Fibroblast of lung (primary cell): Measurements from ENCODE around the gene MRPL51. TPM values are rescaled to one million over a fixed set of nuclear protein-coding genes. Genes with fewer than 3 reads are reported as not detected.
"Not testable (repeated sequence)": the region's sequence is repeated elsewhere in the genome, so short reads cannot be mapped to it uniquely, and the experiment has no call there.

Experiments used
- DNase-seq, 2 donors: peaks; one replicate each; pipeline versions ENCODE4 v3.0.0 to v3.0.0-alpha.2; 2010; ENCODE audit warnings: low read depth in 2 of 2
- H2AFZ ChIP-seq: 2 replicates; pipeline ENCODE4 v1.5.1; 2012; ENCODE audit warnings: low read length, control low read depth, inconsistent platforms
- H3K27ac ChIP-seq: 2 replicates; pipeline ENCODE4 v1.5.1; 2011; ENCODE audit warnings: low read length, control low read depth; ENCODE audit not compliant: insufficient read depth
- H3K27me3 ChIP-seq: 2 replicates; pipeline ENCODE4 v1.5.1; 2011; ENCODE audit warnings: mild to moderate bottlenecking, low read length; ENCODE audit not compliant: control insufficient read depth, insufficient read depth
- H3K36me3 ChIP-seq: 2 replicates; pipeline ENCODE4 v1.5.1; 2011; ENCODE audit warnings: low read length; ENCODE audit not compliant: control insufficient read depth, insufficient read depth
- H3K4me1 ChIP-seq: 2 replicates; pipeline ENCODE4 v1.5.1; 2011; ENCODE audit warnings: low read length; ENCODE audit not compliant: control insufficient read depth, insufficient read depth; ENCODE audit errors: extremely low read depth
- H3K4me2 ChIP-seq: 2 replicates; pipeline ENCODE4 v1.5.1; 2011; ENCODE audit warnings: low read length, control low read depth; ENCODE audit not compliant: insufficient read depth; ENCODE audit errors: extremely low read depth
- H3K4me3 ChIP-seq, 4 experiments: fragments of 200-600 bp in 1 of 4; sonication (generic) in 1 of 4; replicated peaks in 1 of 4; 2 replicates each; pipeline ENCODE4 v1.5.1; 2011 to 2016; ENCODE audit warnings: low read length in 4 of 4, low read depth in 3 of 4, mild to moderate bottlenecking in 3 of 4, control low read depth in 2 of 4, inconsistent platforms in 1 of 4, mixed read lengths in 1 of 4; ENCODE audit not compliant: insufficient read depth in 1 of 4; ENCODE audit errors: control extremely low read depth in 1 of 4
- H3K79me2 ChIP-seq: 2 replicates; pipeline ENCODE4 v1.5.1; 2012; ENCODE audit warnings: mild to moderate bottlenecking, low read length, inconsistent platforms; ENCODE audit not compliant: control insufficient read depth, insufficient read depth
- H3K9ac ChIP-seq: 2 replicates; pipeline ENCODE4 v1.5.1; 2011; ENCODE audit warnings: mild to moderate bottlenecking, low read length, control low read depth; ENCODE audit not compliant: insufficient read depth
- H3K9me3 ChIP-seq: 2 replicates; pipeline ENCODE4 v1.5.1; 2012; ENCODE audit warnings: low read depth, low read length; ENCODE audit not compliant: control insufficient read depth, insufficient read depth
- H4K20me1 ChIP-seq: 2 replicates; pipeline ENCODE4 v1.5.1; 2011; ENCODE audit warnings: low read length; ENCODE audit not compliant: control insufficient read depth, insufficient read depth; ENCODE audit errors: extremely low read depth
- CTCF ChIP-seq, 2 donors: IDR thresholded peaks in 1 of 2; conservative IDR thresholded peaks in 1 of 2; 1 replicate in 1 of 2; 2 replicates in 1 of 2; pipeline ENCODE4 v1.5.1; 2011 to 2012; ENCODE audit warnings: low read length in 2 of 2, control low read depth in 1 of 2, inconsistent platforms in 1 of 2, low read depth in 1 of 2, mild to moderate bottlenecking in 1 of 2
- EZH2 ChIP-seq: IDR thresholded peaks from 2 replicates; pipeline ENCODE4 v1.5.1; 2012; ENCODE audit warnings: low read length, control low read depth, mild to moderate bottlenecking; ENCODE audit errors: missing control alignments
- polyA plus RNA-seq, 2 donors: library from polyadenylated mRNA; depleted of rRNA in 1 of 2; stranded (reverse) in 1 of 2; unstranded in 1 of 2; fragments of >200 nt; gene quantifications; 2 replicates each; pipeline ENCODE4 v1.2.1, GENCODE V29; 2011 to 2012; ENCODE audit warnings: missing spikeins in 1 of 2
- total RNA-seq: library from RNA; depleted of rRNA; stranded (reverse); fragments of >200 nt; gene quantifications from 2 replicates; pipeline ENCODE4 v1.2.1, GENCODE V29; 2014

The MRPL51 gene
- total and polyA plus RNA-seq, 2 donors (not counting 1 experiment from before 2014, with no cell fraction given), result 118 to 120 TPM

GRCh38 chr12:6489449-6489848 is 3.6 kb downstream of the MRPL51 start:
- H3K27ac ChIP-seq, result no peak overlapping the region
- H2AFZ ChIP-seq, result no peak overlapping the region
- no peak overlapping the region for H3K4me3 ChIP-seq
- H3K4me2 ChIP-seq, result no peak overlapping the region
- DNase-seq, result no peak
- H3K9ac ChIP-seq, result no peak overlapping the region
- peaks cover 3% of the 10 kb centered on the region for H3K4me1 ChIP-seq
- no peaks in the 10 kb centered on the region for H3K9me3 ChIP-seq
- TF ChIP-seq EZH2, result no peak
- TF ChIP-seq CTCF (conservative IDR thresholded peaks at IDR 0.05 in 1 of 2, IDR thresholded peaks at IDR 0.05 in 1 of 2; ENCODE audit: low read depth in 1 of 2, low read length in 2 of 2), result no peak
- H3K27me3 ChIP-seq, result no peaks in the 10 kb centered on the region
- peaks cover 9% of the 10 kb centered on the region for H3K79me2 ChIP-seq
- H4K20me1 ChIP-seq, result no peaks in the 10 kb centered on the region
- no peaks in the 10 kb centered on the region for H3K36me3 ChIP-seq

GRCh38 chr12:6488240-6488639 is 4.8 kb downstream of the MRPL51 start:
- H3K4me2 ChIP-seq, result no peak overlapping the region
- H3K27me3 ChIP-seq, result no peaks in the 10 kb centered on the region
- H3K79me2 ChIP-seq, result peaks cover 9% of the 10 kb centered on the region
- peaks cover 3% of the 10 kb centered on the region for H3K4me1 ChIP-seq
- TF ChIP-seq EZH2 (no peak), CTCF (conservative IDR thresholded peaks at IDR 0.05 in 1 of 2, IDR thresholded peaks at IDR 0.05 in 1 of 2; ENCODE audit: low read depth in 1 of 2, low read length in 2 of 2) (no peak)
- no peaks in the 10 kb centered on the region for H3K9me3 ChIP-seq
- no peaks in the 10 kb centered on the region for H4K20me1 ChIP-seq
- no peak overlapping the region for H3K9ac ChIP-seq
- H3K36me3 ChIP-seq, result no peaks in the 10 kb centered on the region
- no peak overlapping the region for H2AFZ ChIP-seq
- no peak for DNase-seq
- no peak overlapping the region for H3K4me3 ChIP-seq
- no peak overlapping the region for H3K27ac ChIP-seq

- Histone ChIP-seq H3K79me2 (no peaks in the 10 kb centered on the region), H3K4me1 (no peaks in the 10 kb centered on the region), H3K27ac (no peak overlapping the region), H3K27me3 (peaks cover 9% of the 10 kb centered on the region), H3K9me3 (no peaks in the 10 kb centered on the region), H4K20me1 (no peaks in the 10 kb centered on the region), H2AFZ (no peak overlapping the region), H3K4me3 (no peak overlapping the region), H3K36me3 (no peaks in the 10 kb centered on the region), H3K4me2 (no peak overlapping the region), H3K9ac (no peak overlapping the region)
- peak in 1 of 2 donors; percentile 36 for DNase-seq
- no peak for TF ChIP-seq EZH2
- no peak for TF ChIP-seq CTCF (conservative IDR thresholded peaks at IDR 0.05 in 1 of 2, IDR thresholded peaks at IDR 0.05 in 1 of 2; ENCODE audit: low read depth in 1 of 2, low read length in 2 of 2)
Measured at GRCh38 chr12:6478416-6478815, 14.6 kb downstream of the MRPL51 start.

- H2AFZ ChIP-seq, H3K9ac ChIP-seq, H3K27me3 ChIP-seq, H3K9me3 ChIP-seq, H3K4me2 ChIP-seq, H3K36me3 ChIP-seq, H3K27ac ChIP-seq, H3K79me2 ChIP-seq, H4K20me1 ChIP-seq, H3K4me1 ChIP-seq, DNase-seq, H3K4me3 ChIP-seq: not testable (repeated sequence)
Measured at GRCh38 chr12:6477601-6478377, 15.3 kb downstream of the MRPL51 start.
